GM12892 (cell line): ENCODE data around the gene RBFOX2.

ENCODE experiments used
- POLR2A ChIP-seq: IDR thresholded peaks from 2 replicates; pipeline ENCODE4 v1.6.1; 2011; ENCODE audit warnings: low read depth, low read length, control low read depth
- POLR2AphosphoS5 ChIP-seq: IDR thresholded peaks from 2 replicates; pipeline ENCODE4 v1.6.1; 2011; ENCODE audit warnings: low read depth, low read length, control low read depth
- TAF1 ChIP-seq: IDR thresholded peaks from 2 replicates; pipeline ENCODE4 v1.6.1; 2011; ENCODE audit warnings: low read depth, mild to moderate bottlenecking, control low read depth, low read length, borderline replicate concordance

GRCh38 chr22:35775339-35775738 is 253.3 kb downstream of the RBFOX2 start:
- TF ChIP-seq POLR2A (no peak), POLR2AphosphoS5 (no peak), TAF1 (no peak)
